HepG2 (cell line): ENCODE measurements around the gene EPS8L3. TPM values are rescaled to one million over a fixed set of nuclear protein-coding genes. Genes with fewer than 3 reads are reported as not detected.

ENCODE experiments used
- ATAC-seq: fragments of 200-7000 bp; cut with Tn5 transposase; 3 replicates; pipeline ENCODE4 v1.9.1; 2020; ENCODE audit warnings: mild to moderate bottlenecking, moderate library complexity
- BruUV-seq: library from RNA; stranded (reverse); fragments of 400-500 nt; replicated peaks from 2 replicates; lab custom pipeline; 2021; lab: Mats Ljungman, UMichigan
- CTCF ChIA-PET: fragments of 300-600 bp; formaldehyde crosslinking; extraction: SDS; loops from one replicate; lab custom pipeline; 2021; ENCODE audit warnings: low total read pairs, inconsistent platforms, low intra/inter-chr PET ratio; lab: Yijun Ruan, JAX
- POLR2A ChIA-PET: fragments of 350-600 bp; sonication (Branson Sonifier 250); formaldehyde crosslinking; loops from one replicate; lab custom pipeline; 2020; ENCODE audit warnings: antibody characterized with exemption, inconsistent platforms; lab: Yijun Ruan, JAX
- DNase-seq: peaks from one replicate; pipeline ENCODE4 v3.0.0-alpha.2; 2015; ENCODE audit warnings: low spot score
- FAIRE-seq: peaks from 3 replicates; lab custom pipeline; 2011; peaks lifted over from hg19 to GRCh38; lab: Jason Lieb, UNC
- H2AFZ ChIP-seq: one replicate; pipeline ENCODE4 v1.6.1; 2011; ENCODE audit warnings: low read length, inconsistent platforms
- H3K27ac ChIP-seq: fragments of 300-600 bp; 3 replicates; pipeline ENCODE4 v1.8.0; 2011; ENCODE audit warnings: mixed run types, mild to moderate bottlenecking, mixed read lengths, low read length, inconsistent platforms; ENCODE audit not compliant: insufficient read depth; ENCODE audit errors: extremely low read length
- H3K27me3 ChIP-seq, 2 experiments: fragments of 200-600 bp in 1 of 2; 2 replicates in 1 of 2; 3 replicates in 1 of 2; pipeline versions ENCODE4 v1.6.0 to v1.8.0; 2011; ENCODE audit warnings: low read length in 2 of 2, mild to moderate bottlenecking in 2 of 2, moderate library complexity in 2 of 2, inconsistent platforms in 1 of 2; ENCODE audit not compliant: insufficient read depth in 2 of 2, control insufficient read depth in 1 of 2
- H3K36me3 ChIP-seq, 2 experiments: fragments of 200-600 bp in 1 of 2; replicated peaks in 1 of 2; 2 replicates in 1 of 2; 3 replicates in 1 of 2; pipeline versions ENCODE4 v1.5.1 to v1.8.0; 2011; ENCODE audit warnings: low read length in 2 of 2, inconsistent platforms in 1 of 2; ENCODE audit not compliant: insufficient read depth in 2 of 2, control insufficient read depth in 1 of 2
- H3K4me1 ChIP-seq: 2 replicates; pipeline ENCODE4 v1.5.1; 2012; ENCODE audit warnings: low read length, inconsistent platforms; ENCODE audit not compliant: insufficient read depth
- H3K4me2 ChIP-seq: 2 replicates; pipeline ENCODE4 v1.6.0; 2011; ENCODE audit warnings: low read depth, low read length, inconsistent platforms
- H3K4me3 ChIP-seq, 3 experiments: fragments of 200-600 bp in 1 of 3; sonication (generic), shearing (Covaris generic) in 1 of 3; replicated peaks in 1 of 3; 2 replicates each; pipeline ENCODE4 v1.5.1; 2011 to 2016; ENCODE audit warnings: low read length in 3 of 3, inconsistent platforms in 2 of 3, low read depth in 2 of 3, mild to moderate bottlenecking in 2 of 3, control low read depth in 1 of 3, mixed read lengths in 1 of 3; ENCODE audit not compliant: insufficient read depth in 1 of 3
- H3K79me2 ChIP-seq: one replicate; pipeline ENCODE4 v1.6.1; 2011; ENCODE audit warnings: low read length, inconsistent platforms; ENCODE audit not compliant: insufficient read depth
- H3K9ac ChIP-seq: 2 replicates; pipeline ENCODE4 v1.6.0; 2011; ENCODE audit warnings: mild to moderate bottlenecking, low read depth, low read length, inconsistent platforms; ENCODE audit not compliant: insufficient read depth
- H3K9me3 ChIP-seq: 2 replicates; pipeline ENCODE4 v1.5.1; 2012; ENCODE audit warnings: mild to moderate bottlenecking, low read length
- H4K20me1 ChIP-seq: 2 replicates; pipeline ENCODE4 v1.6.0; 2011; ENCODE audit warnings: inconsistent platforms, mild to moderate bottlenecking, low read length, moderate library complexity; ENCODE audit not compliant: insufficient read depth
- CREB1 ChIP-seq, 2 experiments: fragments of 450-650 bp in 1 of 2; IDR thresholded peaks; 2 replicates each; pipeline ENCODE4 v1.6.1; 2016 to 2017; ENCODE audit warnings: control low read depth in 1 of 2, mild to moderate bottlenecking in 1 of 2, missing compliant biosample characterization in 1 of 2, missing genetic modification characterization in 1 of 2
- TOPORS ChIP-seq: sonication (generic); formaldehyde crosslinking; IDR thresholded peaks from 2 replicates; pipeline ENCODE4 v1.8.0; 2023; ENCODE audit warnings: mild to moderate bottlenecking, missing genetic modification reagents
- WGBS: methylation state at CpG from one replicate; pipeline ENCODE4 v1.1.6; 2017; ENCODE audit warnings: low lambda C conversion rate; 5-methylcytosine and 5-hydroxymethylcytosine counted together
- in situ Hi-C: cut with HindIII; loops from 2 replicates; pipeline ENCODE4 v1.10.0; 2017; ENCODE audit warnings: low pct_unique_long_range_greater_than_20kb; ENCODE audit not compliant: extremely low pct_ligation_motif_present
- intact Hi-C: fragments of 100-400 bp; cut with micrococcal nuclease; formaldehyde crosslinking; loops from one replicate; pipeline ENCODE4 v1.10.0; 2022; ENCODE audit not compliant: unreplicated experiment
- polyA plus RNA-seq, 8 experiments: library from polyadenylated mRNA; depleted of rRNA in 3 of 8; stranded (reverse) in 7 of 8; unstranded in 1 of 8; fragments of >200 nt; fragmentation: Illumina TruSeq in 4 of 8; extraction: Trizol in 4 of 8; gene quantifications; 2 replicates each; pipeline versions ENCODE4 v1.2.1 to v1.2.3, GENCODE V29; 2011 to 2016; ENCODE audit warnings: low read depth in 4 of 8, missing spikeins in 1 of 8, mixed read lengths in 1 of 8; ENCODE audit not compliant: insufficient read depth in 1 of 8
- total RNA-seq, 5 experiments: library from RNA; depleted of rRNA; stranded (reverse); fragments of >200 nt; fragmentation: Illumina TruSeq; extraction: Trizol; gene quantifications; 2 replicates each; pipeline ENCODE4 v1.2.3, GENCODE V29; 2016; ENCODE audit warnings: low read depth in 1 of 5
- TF ChIP-seq, protein P1 (sequence below): sonication (generic); formaldehyde crosslinking; IDR thresholded peaks from 2 replicates; pipeline ENCODE4 v1.5.0; 2020; ENCODE audit warnings: mild to moderate bottlenecking, missing genetic modification reagents
- TF ChIP-seq, protein P2 (sequence below): sonication (generic); formaldehyde crosslinking; IDR thresholded peaks from 2 replicates; pipeline ENCODE4 v1.5.0; 2020; ENCODE audit warnings: mild to moderate bottlenecking, missing genetic modification reagents

The EPS8L3 gene
- total and polyA plus RNA-seq, 2 of the 13 experiments (the other 11 are each of a cell fraction or from before 2014, with no cell fraction given) = 18.2 to 106 TPM

DNA sequence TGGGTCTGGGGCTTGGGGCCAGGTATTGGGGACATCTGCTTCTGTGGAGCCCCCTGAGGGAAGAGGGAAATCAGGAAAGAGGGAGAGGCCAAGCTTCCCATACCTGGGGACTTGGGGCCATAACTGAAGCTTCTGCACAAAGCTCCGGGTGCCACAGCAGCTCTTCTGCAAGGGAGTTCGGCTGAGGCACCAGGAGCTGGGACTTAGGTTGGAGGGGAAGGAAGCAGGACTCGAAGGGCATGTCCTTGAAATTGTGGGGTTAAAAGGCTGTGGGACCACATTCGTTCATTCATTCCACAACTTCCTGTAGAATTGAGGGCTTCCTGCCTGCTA is 1.7 kb upstream of the EPS8L3 start:
- Histone ChIP-seq H3K27me3 (peaks cover 1 to 13% of the 10 kb centered on the region in 2 experiments; a peak in 3 of 5 replicates), H3K79me2 (peaks cover 24% of the 10 kb centered on the region), H3K4me1 (peaks cover 70% of the 10 kb centered on the region), H4K20me1 (no peaks in the 10 kb centered on the region), H3K9me3 (no peaks in the 10 kb centered on the region), H3K9ac (no peak overlapping the region), H3K27ac (no peak overlapping the region), H3K36me3 (no peaks in the 10 kb centered on the region), H3K4me2 (no peak overlapping the region), H2AFZ (no peak overlapping the region), H3K4me3 (no peak overlapping the region)
- DNase-seq (no peak), ATAC-seq (no peak), FAIRE-seq (no peak)
- BruUV-seq = no TSS peak
- CTCF ChIA-PET = no interaction called here
- no peak for TF ChIP-seq CREB1 (IDR thresholded peaks at IDR 0.05)
- TF ChIP-seq CREB1 (CRISPR knock-in tag; IDR thresholded peaks at IDR 0.05) = no peak
- in situ Hi-C loops (no loop called here), intact Hi-C loops (no loop called here)
- POLR2A ChIA-PET = interaction anchor here (0.9 to 2.3 kb wide), 2 partner anchors 25 to 219 kb away, joined by 3 to 18 read pairs; partner anchors contain the start of genes AHCYL1 and GSTM3
- WGBS = 54% methylated on average over 2 of the region's 4 CpGs

DNA sequence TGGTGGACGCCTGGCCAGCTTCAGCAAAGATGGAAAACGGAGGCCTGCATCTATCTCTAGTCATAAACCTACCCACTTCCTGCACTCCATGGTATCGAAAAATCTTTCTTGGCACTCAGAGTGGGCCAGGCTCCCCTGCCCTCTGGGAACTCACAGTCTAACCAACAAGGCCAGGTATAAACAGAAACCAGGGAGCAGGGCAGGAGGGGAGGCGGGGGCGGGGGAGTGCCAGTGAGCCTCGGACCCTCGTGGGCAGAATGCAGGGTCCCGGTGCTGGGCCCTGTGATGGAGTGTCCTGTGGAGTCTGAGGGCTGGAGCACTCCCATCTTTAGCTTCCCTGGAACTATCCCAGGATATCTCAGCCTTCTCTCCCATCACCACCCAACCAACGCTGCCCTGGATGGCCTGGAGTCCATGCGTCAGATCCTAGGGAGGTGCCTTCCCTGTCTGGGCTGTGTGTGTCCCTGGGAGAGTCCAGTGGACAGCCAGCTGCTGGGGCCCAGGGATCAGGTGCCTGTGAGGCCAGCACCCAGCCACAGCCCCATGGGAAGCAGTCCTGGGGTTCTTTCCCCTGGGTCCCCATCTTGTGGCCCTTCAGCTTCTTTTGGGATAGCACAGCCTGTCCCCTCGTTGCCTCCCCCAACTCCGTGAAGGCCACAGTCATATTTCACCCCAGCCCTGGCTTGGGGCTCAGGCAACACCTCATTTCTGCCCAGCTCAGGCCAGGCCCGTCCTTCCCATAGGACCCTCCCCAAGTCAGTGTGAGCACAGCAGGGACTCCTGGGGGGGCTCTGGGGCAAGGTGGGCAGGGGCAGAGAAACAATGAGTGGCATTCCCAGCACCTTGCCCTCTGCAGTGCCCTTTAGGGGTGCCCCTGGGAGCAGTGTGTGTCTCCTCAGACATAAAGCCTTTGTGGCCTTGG is 1.1 kb upstream of the EPS8L3 start:
- peak overlapping the region; percentile 92; the same call in 1 of the 2 replicates for H3K4me2 ChIP-seq
- peak overlapping the region in 1 of 3 experiments; percentile 88; a peak in 3 of 6 replicates for H3K4me3 ChIP-seq
- H3K79me2 ChIP-seq = peaks cover 24% of the 10 kb centered on the region
- TF ChIP-seq, protein P1, sequence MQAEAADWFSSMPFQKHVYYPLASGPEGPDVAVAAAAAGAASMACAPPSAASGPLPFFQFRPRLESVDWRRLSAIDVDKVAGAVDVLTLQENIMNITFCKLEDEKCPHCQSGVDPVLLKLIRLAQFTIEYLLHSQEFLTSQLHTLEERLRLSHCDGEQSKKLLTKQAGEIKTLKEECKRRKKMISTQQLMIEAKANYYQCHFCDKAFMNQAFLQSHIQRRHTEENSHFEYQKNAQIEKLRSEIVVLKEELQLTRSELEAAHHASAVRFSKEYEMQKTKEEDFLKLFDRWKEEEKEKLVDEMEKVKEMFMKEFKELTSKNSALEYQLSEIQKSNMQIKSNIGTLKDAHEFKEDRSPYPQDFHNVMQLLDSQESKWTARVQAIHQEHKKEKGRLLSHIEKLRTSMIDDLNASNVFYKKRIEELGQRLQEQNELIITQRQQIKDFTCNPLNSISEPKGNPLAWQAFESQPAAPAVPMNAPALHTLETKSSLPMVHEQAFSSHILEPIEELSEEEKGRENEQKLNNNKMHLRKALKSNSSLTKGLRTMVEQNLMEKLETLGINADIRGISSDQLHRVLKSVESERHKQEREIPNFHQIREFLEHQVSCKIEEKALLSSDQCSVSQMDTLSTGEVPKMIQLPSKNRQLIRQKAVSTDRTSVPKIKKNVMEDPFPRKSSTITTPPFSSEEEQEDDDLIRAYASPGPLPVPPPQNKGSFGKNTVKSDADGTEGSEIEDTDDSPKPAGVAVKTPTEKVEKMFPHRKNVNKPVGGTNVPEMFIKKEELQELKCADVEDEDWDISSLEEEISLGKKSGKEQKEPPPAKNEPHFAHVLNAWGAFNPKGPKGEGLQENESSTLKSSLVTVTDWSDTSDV (CRISPR knock-in tag) = 0 out of 2 replicates have a peak, but pooled peaks have one; percentile 25
- TF ChIP-seq, protein P2, sequence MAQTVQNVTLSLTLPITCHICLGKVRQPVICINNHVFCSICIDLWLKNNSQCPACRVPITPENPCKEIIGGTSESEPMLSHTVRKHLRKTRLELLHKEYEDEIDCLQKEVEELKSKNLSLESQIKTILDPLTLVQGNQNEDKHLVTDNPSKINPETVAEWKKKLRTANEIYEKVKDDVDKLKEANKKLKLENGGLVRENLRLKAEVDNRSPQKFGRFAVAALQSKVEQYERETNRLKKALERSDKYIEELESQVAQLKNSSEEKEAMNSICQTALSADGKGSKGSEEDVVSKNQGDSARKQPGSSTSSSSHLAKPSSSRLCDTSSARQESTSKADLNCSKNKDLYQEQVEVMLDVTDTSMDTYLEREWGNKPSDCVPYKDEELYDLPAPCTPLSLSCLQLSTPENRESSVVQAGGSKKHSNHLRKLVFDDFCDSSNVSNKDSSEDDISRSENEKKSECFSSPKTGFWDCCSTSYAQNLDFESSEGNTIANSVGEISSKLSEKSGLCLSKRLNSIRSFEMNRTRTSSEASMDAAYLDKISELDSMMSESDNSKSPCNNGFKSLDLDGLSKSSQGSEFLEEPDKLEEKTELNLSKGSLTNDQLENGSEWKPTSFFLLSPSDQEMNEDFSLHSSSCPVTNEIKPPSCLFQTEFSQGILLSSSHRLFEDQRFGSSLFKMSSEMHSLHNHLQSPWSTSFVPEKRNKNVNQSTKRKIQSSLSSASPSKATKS (CRISPR knock-in tag) = no peak
- no peak for TF ChIP-seq TOPORS
- H3K9ac ChIP-seq = peak overlapping the region; percentile 80; the same call in 1 of the 2 replicates
- POLR2A ChIA-PET = interaction anchor here (0.9 to 2.3 kb wide), 20 partner anchors 7 to 265 kb away, joined by 3 to 18 read pairs (median 4); partner anchors contain the start of genes AHCYL1, AMIGO1, GNAI3 and GSTM3
- intact Hi-C loops = no loop called here
- in situ Hi-C loops = no loop called here
- 92% methylated on average over 11 of the region's 13 CpGs for WGBS
- H2AFZ ChIP-seq = no peak overlapping the region
- peaks cover 0 to 7% of the 10 kb centered on the region in 2 experiments; a peak in 3 of 5 replicates for H3K27me3 ChIP-seq
- H3K36me3 ChIP-seq = no peaks in the 10 kb centered on the region; a peak in 1 of 5 replicates
- H3K9me3 ChIP-seq = no peaks in the 10 kb centered on the region
- ATAC-seq (no peak), FAIRE-seq (no peak), DNase-seq (no peak)
- H3K4me1 ChIP-seq = peaks cover 76% of the 10 kb centered on the region
- BruUV-seq = no TSS peak
- CTCF ChIA-PET = no interaction called here
- H4K20me1 ChIP-seq = no peaks in the 10 kb centered on the region
- peak overlapping the region; percentile 74 for H3K27ac ChIP-seq
